SK-N-SH treated with all-trans-retinoic acid at 6 μM for 48 hours (cell line): ENCODE measurements around the gene MOCOS.

Experiments used
- ATAC-seq: fragments of 200-7000 bp; cut with Tn5 transposase; 3 replicates; pipeline ENCODE4 v1.9.1; 2020; ENCODE audit warnings: mild to moderate bottlenecking, moderate library complexity
- ARNTL ChIP-seq: fragments of 450-650 bp; formaldehyde crosslinking; IDR thresholded peaks from 2 replicates; pipeline ENCODE4 v1.5.0; 2020; ENCODE audit warnings: low read depth, mild to moderate bottlenecking, moderate library complexity, borderline replicate concordance
- BACH2 ChIP-seq: fragments of 250-450 bp; sonication (Bioruptor Pico); IDR thresholded peaks from 2 replicates; pipeline ENCODE4 v1.9.0; 2021; ENCODE audit warnings: mild to moderate bottlenecking, borderline replicate concordance
- CREB5 ChIP-seq: fragments of 250-450 bp; sonication (Bioruptor Pico); IDR thresholded peaks from 2 replicates; pipeline ENCODE4 v1.5.1; 2020; ENCODE audit warnings: low read depth, mild to moderate bottlenecking, moderate library complexity
- CSDC2 ChIP-seq: fragments of 250-450 bp; sonication (Bioruptor Pico); IDR thresholded peaks from 2 replicates; pipeline ENCODE4 v1.5.0; 2020; ENCODE audit warnings: mild to moderate bottlenecking, moderate library complexity
- ESRRG ChIP-seq: fragments of 250-450 bp; sonication (Bioruptor Pico); IDR thresholded peaks from 2 replicates; pipeline ENCODE4 v1.6.1; 2021; ENCODE audit warnings: mild to moderate bottlenecking
- GLIS3 ChIP-seq: fragments of 250-450 bp; sonication (Bioruptor Pico); IDR thresholded peaks from 2 replicates; pipeline ENCODE4 v1.5.0; 2020; ENCODE audit warnings: mild to moderate bottlenecking, moderate library complexity
- ISL1 ChIP-seq: fragments of 250-450 bp; sonication (Bioruptor Pico); IDR thresholded peaks from 2 replicates; pipeline ENCODE4 v2.1.2; 2022; ENCODE audit warnings: mild to moderate bottlenecking, moderate library complexity
- OSR1 ChIP-seq: fragments of 250-450 bp; sonication (Bioruptor Pico); IDR thresholded peaks from 2 replicates; pipeline ENCODE4 v1.8.0; 2022; ENCODE audit warnings: moderate library complexity, mild to moderate bottlenecking, inconsistent platforms
- POU6F1 ChIP-seq: fragments of 250-450 bp; sonication (Bioruptor Pico); IDR thresholded peaks from 2 replicates; pipeline ENCODE4 v1.8.0; 2021; ENCODE audit warnings: low read depth, mild to moderate bottlenecking, moderate library complexity, borderline replicate concordance
- PPARA ChIP-seq: fragments of 250-450 bp; sonication (Bioruptor Pico); IDR thresholded peaks from 2 replicates; pipeline ENCODE4 v1.5.0; 2020; ENCODE audit warnings: mild to moderate bottlenecking, borderline replicate concordance
- RARB ChIP-seq: fragments of 250-450 bp; sonication (Bioruptor Pico); IDR thresholded peaks from 2 replicates; pipeline ENCODE4 v1.8.0; 2021; ENCODE audit warnings: mild to moderate bottlenecking, moderate library complexity
- SNAI2 ChIP-seq: fragments of 250-450 bp; sonication (Bioruptor Pico); IDR thresholded peaks from 2 replicates; pipeline ENCODE4 v1.5.0; 2020; ENCODE audit warnings: mild to moderate bottlenecking, moderate library complexity
- TCF4 ChIP-seq: fragments of 250-450 bp; sonication (Bioruptor Pico); IDR thresholded peaks from 2 replicates; pipeline ENCODE4 v1.8.0; 2021; ENCODE audit warnings: mild to moderate bottlenecking, moderate library complexity, borderline replicate concordance
- TSHZ2 ChIP-seq: fragments of 250-450 bp; sonication (Bioruptor Pico); IDR thresholded peaks from 2 replicates; pipeline ENCODE4 v1.5.0; 2020; ENCODE audit warnings: mild to moderate bottlenecking, moderate library complexity
- ZC3H10 ChIP-seq: fragments of 250-450 bp; sonication (Bioruptor Pico); IDR thresholded peaks from 2 replicates; pipeline ENCODE4 v1.5.1; 2021; ENCODE audit warnings: mild to moderate bottlenecking, moderate library complexity
- ZFP3 ChIP-seq: fragments of 250-450 bp; sonication (Bioruptor Pico); IDR thresholded peaks from 2 replicates; pipeline ENCODE4 v1.5.0; 2020; ENCODE audit warnings: mild to moderate bottlenecking, moderate library complexity
- ZFP30 ChIP-seq: fragments of 450-650 bp; formaldehyde crosslinking; IDR thresholded peaks from 2 replicates; pipeline ENCODE4 v1.5.0; 2022; ENCODE audit warnings: mild to moderate bottlenecking, moderate library complexity
- ZNF565 ChIP-seq: fragments of 450-650 bp; formaldehyde crosslinking; conservative IDR thresholded peaks from 2 replicates; pipeline ENCODE4 v1.5.0; 2020; ENCODE audit warnings: low read depth, mild to moderate bottlenecking, moderate library complexity
- ZNF70 ChIP-seq: fragments of 450-650 bp; formaldehyde crosslinking; IDR thresholded peaks from 2 replicates; pipeline ENCODE4 v1.5.0; 2020; ENCODE audit warnings: mild to moderate bottlenecking, moderate library complexity
- ZNF8 ChIP-seq: fragments of 450-650 bp; formaldehyde crosslinking; IDR thresholded peaks from 2 replicates; pipeline ENCODE4 v1.5.0; 2020; ENCODE audit warnings: mild to moderate bottlenecking, moderate library complexity
- TF ChIP-seq, protein P1 (sequence below): fragments of 250-450 bp; sonication (Bioruptor Pico); IDR thresholded peaks from 2 replicates; pipeline ENCODE4 v1.8.0; 2020; ENCODE audit warnings: mild to moderate bottlenecking, moderate library complexity, borderline replicate concordance
- TF ChIP-seq, protein P2 (sequence below): fragments of 250-450 bp; sonication (Bioruptor Pico); IDR thresholded peaks from 2 replicates; pipeline ENCODE4 v1.5.1; 2021; ENCODE audit warnings: mild to moderate bottlenecking, moderate library complexity

Gene MOCOS

DNA sequence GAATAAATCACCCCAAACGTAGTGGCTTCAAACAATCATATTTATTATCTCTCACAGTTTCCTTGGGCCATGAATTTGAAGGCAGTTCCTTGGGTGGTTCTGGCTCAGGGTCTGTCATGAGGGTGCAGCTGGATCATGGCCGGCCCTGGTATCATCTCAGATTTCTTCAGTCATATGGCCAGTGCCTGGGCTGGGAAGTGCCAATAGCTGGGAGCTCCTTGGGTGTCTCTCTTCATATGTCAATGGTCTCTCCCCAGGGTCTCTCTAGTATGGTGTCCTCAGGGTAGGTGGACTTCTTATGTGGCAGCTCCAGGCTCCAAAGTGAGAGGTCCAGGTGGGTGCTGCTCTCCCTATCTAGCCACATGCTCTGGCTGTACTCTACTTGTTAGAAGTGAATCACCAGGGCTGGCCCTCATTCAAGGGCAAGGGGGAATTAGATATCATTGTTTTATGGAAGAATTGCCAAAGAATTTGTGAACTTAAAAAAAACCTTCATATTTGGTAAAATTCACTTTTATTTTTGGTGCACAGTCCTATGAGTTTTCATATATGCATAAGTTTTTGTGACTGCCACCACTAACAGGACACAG lies 125.6 kb downstream of the MOCOS start:
- TF ChIP-seq ZNF8 (CRISPR knock-in tag) (no peak), SNAI2 (CRISPR knock-in tag) (no peak), ISL1 (CRISPR knock-in tag) (no peak), BACH2 (CRISPR knock-in tag) (no peak), ZNF565 (CRISPR knock-in tag) (no peak), ESRRG (CRISPR knock-in tag) (no peak), GLIS3 (CRISPR knock-in tag) (no peak), POU6F1 (CRISPR knock-in tag) (no peak), CSDC2 (no peak), CREB5 (CRISPR knock-in tag) (no peak), ZFP30 (no peak), TSHZ2 (CRISPR knock-in tag) (no peak), PPARA (no peak), OSR1 (CRISPR knock-in tag) (no peak)
- ATAC-seq = no peak

DNA sequence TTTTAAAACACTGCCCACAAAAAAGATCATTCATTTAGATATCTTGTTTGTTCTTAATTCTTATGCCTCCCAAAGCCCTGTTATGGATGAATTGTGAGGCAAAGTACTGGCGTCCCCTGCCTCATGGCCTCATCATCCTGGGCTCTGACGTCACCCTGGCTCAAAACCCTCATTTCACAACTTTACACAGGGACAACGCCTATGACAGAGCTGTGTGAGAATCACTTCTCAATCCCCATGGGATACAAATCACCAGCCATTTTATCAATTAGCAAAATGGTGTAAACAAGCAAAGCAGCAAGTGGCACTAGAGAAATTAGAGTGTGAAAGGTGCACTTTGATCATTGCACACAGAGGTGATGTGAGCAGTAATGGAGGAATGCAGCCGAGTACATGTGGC lies 126.8 kb downstream of the MOCOS start:
- TF ChIP-seq, protein P1, sequence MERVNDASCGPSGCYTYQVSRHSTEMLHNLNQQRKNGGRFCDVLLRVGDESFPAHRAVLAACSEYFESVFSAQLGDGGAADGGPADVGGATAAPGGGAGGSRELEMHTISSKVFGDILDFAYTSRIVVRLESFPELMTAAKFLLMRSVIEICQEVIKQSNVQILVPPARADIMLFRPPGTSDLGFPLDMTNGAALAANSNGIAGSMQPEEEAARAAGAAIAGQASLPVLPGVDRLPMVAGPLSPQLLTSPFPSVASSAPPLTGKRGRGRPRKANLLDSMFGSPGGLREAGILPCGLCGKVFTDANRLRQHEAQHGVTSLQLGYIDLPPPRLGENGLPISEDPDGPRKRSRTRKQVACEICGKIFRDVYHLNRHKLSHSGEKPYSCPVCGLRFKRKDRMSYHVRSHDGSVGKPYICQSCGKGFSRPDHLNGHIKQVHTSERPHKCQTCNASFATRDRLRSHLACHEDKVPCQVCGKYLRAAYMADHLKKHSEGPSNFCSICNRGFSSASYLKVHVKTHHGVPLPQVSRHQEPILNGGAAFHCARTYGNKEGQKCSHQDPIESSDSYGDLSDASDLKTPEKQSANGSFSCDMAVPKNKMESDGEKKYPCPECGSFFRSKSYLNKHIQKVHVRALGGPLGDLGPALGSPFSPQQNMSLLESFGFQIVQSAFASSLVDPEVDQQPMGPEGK = no peak
- TF ChIP-seq ESRRG (CRISPR knock-in tag) = no peak
- TF ChIP-seq ZNF70 = no peak
- ATAC-seq = no peak

DNA sequence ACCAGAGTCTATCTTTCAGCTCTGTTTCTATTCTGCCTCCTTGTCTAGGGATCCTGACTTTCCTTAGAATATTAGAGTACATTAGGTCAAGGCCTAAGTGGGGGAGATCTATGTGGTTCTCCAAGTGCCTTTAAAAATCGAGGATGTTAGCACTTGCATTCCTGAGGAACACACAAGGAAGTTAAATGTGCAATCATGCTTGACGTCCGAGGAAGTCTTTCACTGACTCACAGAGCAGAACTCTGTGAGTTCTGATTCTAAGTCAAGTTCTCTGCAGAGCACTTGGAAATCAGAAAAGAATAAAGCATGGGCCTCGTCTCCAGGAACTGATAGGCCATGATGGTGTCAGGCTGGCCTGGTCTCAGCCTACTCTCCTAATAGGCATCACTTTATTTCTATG lies 127.5 kb downstream of the MOCOS start:
- TF ChIP-seq RARB = no peak
- no peak for TF ChIP-seq TCF4 (CRISPR knock-in tag)
- no peak for TF ChIP-seq POU6F1 (CRISPR knock-in tag)
- no peak for TF ChIP-seq CSDC2
- no peak for TF ChIP-seq ISL1 (CRISPR knock-in tag)
- no peak for TF ChIP-seq OSR1 (CRISPR knock-in tag)
- TF ChIP-seq ZC3H10 (CRISPR knock-in tag) = no peak
- TF ChIP-seq ZNF70 = no peak
- TF ChIP-seq ZFP3 (CRISPR knock-in tag) = no peak
- TF ChIP-seq SNAI2 (CRISPR knock-in tag) = no peak
- no peak for TF ChIP-seq ARNTL
- ATAC-seq = peak; percentile 55

- peak; percentile 85 for ATAC-seq
- TF ChIP-seq ESRRG (CRISPR knock-in tag) (no peak), ZNF565 (CRISPR knock-in tag) (no peak), ARNTL (no peak), ZC3H10 (CRISPR knock-in tag) (no peak), CSDC2 (no peak), CREB5 (CRISPR knock-in tag) (no peak), TCF4 (CRISPR knock-in tag) (no peak), BACH2 (CRISPR knock-in tag) (no peak)
- TF ChIP-seq, protein P2, sequence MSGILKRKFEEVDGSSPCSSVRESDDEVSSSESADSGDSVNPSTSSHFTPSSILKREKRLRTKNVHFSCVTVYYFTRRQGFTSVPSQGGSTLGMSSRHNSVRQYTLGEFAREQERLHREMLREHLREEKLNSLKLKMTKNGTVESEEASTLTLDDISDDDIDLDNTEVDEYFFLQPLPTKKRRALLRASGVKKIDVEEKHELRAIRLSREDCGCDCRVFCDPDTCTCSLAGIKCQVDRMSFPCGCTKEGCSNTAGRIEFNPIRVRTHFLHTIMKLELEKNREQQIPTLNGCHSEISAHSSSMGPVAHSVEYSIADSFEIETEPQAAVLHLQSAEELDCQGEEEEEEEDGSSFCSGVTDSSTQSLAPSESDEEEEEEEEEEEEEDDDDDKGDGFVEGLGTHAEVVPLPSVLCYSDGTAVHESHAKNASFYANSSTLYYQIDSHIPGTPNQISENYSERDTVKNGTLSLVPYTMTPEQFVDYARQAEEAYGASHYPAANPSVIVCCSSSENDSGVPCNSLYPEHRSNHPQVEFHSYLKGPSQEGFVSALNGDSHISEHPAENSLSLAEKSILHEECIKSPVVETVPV (CRISPR knock-in tag) = no peak
- TF ChIP-seq, all 23 proteins: peak for 0
Measured at GRCh38 chr18:36315736-36316135, 128.4 kb downstream of the MOCOS start.
